D721Med (cell line): Measurements from ENCODE around the gene TMEM17.

ENCODE experiments used
- DNase-seq: peaks from one replicate; pipeline ENCODE4 v3.0.0; 2011; ENCODE audit warnings: low spot score; ENCODE audit not compliant: insufficient read length
- FAIRE-seq: peaks from 2 replicates; lab custom pipeline; 2011; peaks lifted over from hg19 to GRCh38; lab: Jason Lieb, UNC
- CTCF ChIP-seq: IDR thresholded peaks from 2 replicates; pipeline ENCODE4 v1.5.1; 2012; ENCODE audit warnings: mild to moderate bottlenecking, control low read depth; ENCODE audit not compliant: insufficient read depth; ENCODE audit errors: missing control alignments

Gene TMEM17

GRCh38 chr2:62506421-62506750 is 391 bp upstream of the TMEM17 start:
- TF ChIP-seq CTCF, result no peak
- no peak for FAIRE-seq
- no peak for DNase-seq

GRCh38 chr2:62505109-62505749 is 766 bp downstream of the TMEM17 start:
- no peak for TF ChIP-seq CTCF
- no peak for DNase-seq
- FAIRE-seq, result peak; percentile 72

GRCh38 chr2:62504657-62505056 is 1.3 kb downstream of the TMEM17 start:
- FAIRE-seq (no peak), DNase-seq (no peak)
- TF ChIP-seq CTCF, result no peak

GRCh38 chr2:62501794-62502500 is 4.0 kb downstream of the TMEM17 start:
- FAIRE-seq, result no peak
- DNase-seq, result no peak
- TF ChIP-seq CTCF, result no peak

- no peak for TF ChIP-seq CTCF
- FAIRE-seq, result no peak
- no peak for DNase-seq
These were observed 4.9 kb downstream of the TMEM17 start for GRCh38 chr2:62501069-62501468.

- TF ChIP-seq CTCF, result no peak
- DNase-seq (no peak), FAIRE-seq (no peak)
These were observed 6.5 kb downstream of the TMEM17 start for GRCh38 chr2:62499430-62500060.

- no peak for DNase-seq
- no peak for FAIRE-seq
- TF ChIP-seq CTCF, result no peak
These were observed 7.3 kb downstream of the TMEM17 start for GRCh38 chr2:62498739-62499138.
